K562 (cell line): ENCODE results near the gene BCL2L13. TPM values are rescaled to one million over a fixed set of nuclear protein-coding genes. Genes with fewer than 3 reads are reported as not detected.

Experiments used
- AFF1 ChIP-seq, 2 experiments: fragments of 450-650 bp; IDR thresholded peaks; 2 replicates each; pipeline ENCODE4 v1.6.1; 2018; ENCODE audit warnings: mild to moderate bottlenecking in 2 of 2, low read depth in 1 of 2; ENCODE audit not compliant: partially characterized antibody in 2 of 2
- CBFA2T3 ChIP-seq: fragments of 450-650 bp; IDR thresholded peaks from 2 replicates; pipeline ENCODE4 v1.6.1; 2017
- CUX1 ChIP-seq: fragments of 200-800 bp; sonication (Bioruptor generic); IDR thresholded peaks from 2 replicates; pipeline ENCODE4 v1.6.1; 2016; ENCODE audit warnings: missing genetic modification characterization, missing compliant biosample characterization
- FOXA3 ChIP-seq, 2 experiments: fragments of 450-650 bp in 1 of 2; sonication (generic) in 1 of 2; formaldehyde crosslinking; IDR thresholded peaks in 1 of 2; conservative IDR thresholded peaks in 1 of 2; 2 replicates each; pipeline versions ENCODE4 v1.4.0 to v1.8.0; 2020 to 2022; ENCODE audit warnings: mild to moderate bottlenecking in 2 of 2, missing genetic modification reagents in 1 of 2
- FOXP1 ChIP-seq: sonication (generic); formaldehyde crosslinking; IDR thresholded peaks from 2 replicates; pipeline ENCODE4 v1.8.0; 2022; ENCODE audit warnings: mild to moderate bottlenecking, missing genetic modification reagents
- HMGN3 ChIP-seq: IDR thresholded peaks from 2 replicates; pipeline ENCODE4 v1.6.1; 2011; ENCODE audit warnings: borderline replicate concordance, low read depth, mild to moderate bottlenecking, mixed read lengths, low read length; ENCODE audit not compliant: insufficient read length; ENCODE audit errors: extremely low read depth
- MTA2 ChIP-seq: fragments of 450-650 bp; IDR thresholded peaks from 2 replicates; pipeline ENCODE4 v1.6.1; 2016; ENCODE audit warnings: low read depth
- NR3C1 ChIP-seq: sonication (generic); formaldehyde crosslinking; IDR thresholded peaks from 2 replicates; pipeline ENCODE4 v1.8.1; 2022; ENCODE audit warnings: missing genetic modification reagents
- PCBP1 ChIP-seq: fragments of 200-400 bp; formaldehyde crosslinking; IDR thresholded peaks from 2 replicates; pipeline ENCODE4 v1.6.1; 2018; ENCODE audit warnings: mild to moderate bottlenecking, low read depth, low read length; ENCODE audit not compliant: poor library complexity, severe bottlenecking
- PHF21A ChIP-seq: fragments of 450-650 bp; IDR thresholded peaks from 2 replicates; pipeline ENCODE4 v1.6.1; 2017; ENCODE audit warnings: low read depth, borderline replicate concordance
- SAFB ChIP-seq: fragments of 200-400 bp; formaldehyde crosslinking; IDR thresholded peaks from 2 replicates; pipeline ENCODE4 v1.6.1; 2017; ENCODE audit warnings: low read depth, low read length, borderline replicate concordance
- SMAD4 ChIP-seq: fragments of 250-450 bp; sonication (Bioruptor Pico); conservative IDR thresholded peaks from 2 replicates; pipeline ENCODE4 v1.8.0; 2021; ENCODE audit warnings: inconsistent platforms, mild to moderate bottlenecking, moderate library complexity
- TCF7 ChIP-seq: sonication (generic); IDR thresholded peaks from 2 replicates; pipeline ENCODE4 v1.6.1; 2016; ENCODE audit warnings: antibody characterized with exemption, borderline replicate concordance
- ZBTB8A ChIP-seq: fragments of 450-650 bp; IDR thresholded peaks from 2 replicates; pipeline ENCODE4 v1.6.1; 2018; ENCODE audit warnings: mild to moderate bottlenecking, moderate library complexity; ENCODE audit not compliant: partially characterized antibody
- ZNF212 ChIP-seq: fragments of 450-650 bp; formaldehyde crosslinking; IDR thresholded peaks from 2 replicates; pipeline ENCODE4 v1.4.0; 2020; ENCODE audit warnings: mild to moderate bottlenecking
- ZNF436 ChIP-seq: fragments of 250-450, 450-650 bp; sonication (Bioruptor Pico); formaldehyde crosslinking; IDR thresholded peaks from 2 replicates; pipeline ENCODE4 v1.7.0; 2020; ENCODE audit warnings: mild to moderate bottlenecking
- polyA plus RNA-seq, 8 experiments: library from polyadenylated mRNA; depleted of rRNA in 4 of 8; stranded (reverse) in 5 of 8; unstranded in 3 of 8; fragments of >200 nt; fragmentation: Nextera tagmentation in 2 of 8; fragmentation: Illumina TruSeq in 1 of 8; extraction: Ambion mirVana in 2 of 8; extraction: Trizol in 1 of 8; gene quantifications; 2 replicates each; pipeline versions ENCODE4 v1.2.1 to v1.2.3, GENCODE V29; 2011 to 2014; ENCODE audit warnings: inconsistent platforms in 1 of 8, missing spikeins in 1 of 8
- total RNA-seq, 7 experiments: library from RNA; depleted of rRNA in 6 of 7; stranded (reverse); fragments of >200 nt in 6 of 7; fragmentation: Illumina TruSeq in 2 of 7; extraction: Trizol in 2 of 7; gene quantifications; 2 replicates each; pipeline versions ENCODE4 v1.2.1 to v1.2.3, GENCODE V29; 2011 to 2021; ENCODE audit warnings: low replicate concordance in 1 of 7

Gene BCL2L13
- total and polyA plus RNA-seq, 9 of the 15 experiments (the other 6 are each of a cell fraction or from before 2014, with no cell fraction given), result 41.5 to 63.4 (median 56.5) TPM

- TF ChIP-seq AFF1 (IDR thresholded peaks at IDR 0.05; ENCODE audit: low read depth in 1 of 2, partially characterized antibody in 2 of 2) (peak; percentile 66 to 78), CUX1 (CRISPR knock-in tag) (no peak), PCBP1 (no peak), SMAD4 (CRISPR knock-in tag) (peak; percentile 75; the same call in 1 of the 2 replicates), ZNF212 (CRISPR knock-in tag) (no peak), TCF7 (peak; percentile 39; the same call in 1 of the 2 replicates), FOXA3 (CRISPR knock-in tag; conservative IDR thresholded peaks at IDR 0.05 in 1 of 2, IDR thresholded peaks at IDR 0.05 in 1 of 2) (peak in 1 of 2 experiments; percentile 60; a peak in 2 of 4 replicates), FOXP1 (CRISPR knock-in tag) (peak; percentile 80), NR3C1 (CRISPR knock-in tag) (no peak), MTA2 (peak; percentile 51), SAFB (no peak; the same call in 1 of the 2 replicates), PHF21A (0 out of 2 replicates have a peak, but pooled peaks have one; percentile 10), HMGN3 (peak; percentile 91), CBFA2T3 (peak; percentile 58; the same call in 1 of the 2 replicates), ZBTB8A (no peak), ZNF436 (CRISPR knock-in tag) (0 out of 2 replicates have a peak, but pooled peaks have one; percentile 44)
Measured at GRCh38 chr22:17638432-17639246, at the start of gene BCL2L13 (continued).
